NOMO-1 treated with DMSO at 0.1 percent for 48 hours (cell line): ENCODE results near the gene OR52B6.
"Not testable (repeated sequence)": the region's sequence is repeated elsewhere in the genome, so short reads cannot be mapped to it uniquely, and the experiment has no call there.

Experiments
- DNase-seq: peaks from one replicate; lab custom pipeline; 2025; ENCODE audit not compliant: unreplicated experiment; lab: John Stamatoyannopoulos, UW

OR52B6 gene

DNA sequence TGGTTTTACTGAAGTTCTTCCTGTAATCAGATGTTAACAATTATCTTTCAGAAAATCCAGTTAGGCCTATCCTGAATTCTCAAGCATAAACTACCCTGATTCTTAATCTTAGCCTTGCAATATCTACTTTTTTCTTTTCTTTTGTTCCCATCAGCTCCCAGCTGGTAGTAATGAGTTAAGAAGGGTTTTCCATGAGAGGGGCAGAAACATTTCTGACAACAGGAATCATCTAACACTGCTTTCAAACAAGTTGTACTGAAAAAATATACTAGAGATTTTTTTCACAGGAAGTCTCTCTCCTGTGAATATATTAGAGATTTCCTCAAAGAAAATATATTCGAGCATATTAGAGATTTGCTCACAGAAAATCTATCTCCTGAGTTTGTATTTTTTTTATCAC, 12.5 kb downstream of the OR52B6 start:
- no peak for DNase-seq

DNA sequence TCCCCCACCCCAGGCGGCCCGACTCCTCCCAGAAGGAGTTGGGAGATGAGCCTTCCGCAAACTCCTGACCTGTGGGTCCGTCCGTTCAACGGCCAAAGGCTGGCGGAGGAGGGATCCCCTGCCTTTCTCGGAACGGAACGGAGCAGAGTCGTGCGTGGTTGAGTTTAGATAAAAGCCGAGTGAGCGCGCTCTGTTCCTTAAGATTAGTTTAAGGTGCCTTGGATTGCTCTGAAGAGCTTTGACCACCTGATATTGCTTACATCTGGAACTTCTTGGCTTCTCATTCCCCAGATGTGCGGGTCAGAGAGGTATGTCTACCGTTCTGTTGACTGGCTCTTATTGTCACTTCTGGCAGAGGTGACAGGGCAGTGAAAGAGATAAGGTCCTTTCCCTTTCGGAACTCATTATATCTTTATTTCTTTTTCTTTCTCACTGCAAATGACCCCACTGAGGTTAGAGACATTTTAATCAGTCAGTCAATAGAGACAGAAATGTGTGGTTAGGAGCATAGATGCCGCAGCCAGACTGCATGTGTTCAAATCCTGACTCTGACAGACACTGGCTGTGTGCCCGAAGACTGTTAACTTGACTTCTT, 16.0 kb downstream of the OR52B6 start, which contains the start of gene TRIM6:
Gene TRIM6 (plus strand): TSS at position 31 of the 595 bp plus-strand sequence. CDS start 261 bp downstream, at position 292.
- DNase-seq, result peak; percentile 7

DNA sequence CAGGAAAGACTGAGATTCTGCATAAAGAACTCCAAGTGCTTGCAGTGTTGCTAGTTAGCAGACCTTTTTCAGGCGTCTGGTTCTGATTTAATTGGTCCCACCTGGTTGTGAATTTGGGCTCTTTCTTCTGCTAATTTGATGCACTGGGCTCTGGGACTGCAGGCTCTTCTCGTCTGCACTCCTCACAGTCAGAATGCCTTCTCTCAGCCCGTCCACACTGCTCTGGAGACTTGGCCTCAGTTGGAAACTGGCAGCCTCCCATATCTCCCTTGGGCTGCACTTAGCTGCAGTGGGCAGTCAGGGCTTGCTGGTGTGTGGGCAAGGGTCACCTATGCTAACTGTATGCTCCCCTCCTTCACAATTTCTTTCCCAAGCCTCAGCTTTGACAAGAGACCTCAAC, 17.3 kb downstream of the OR52B6 start:
- no peak for DNase-seq

DNA sequence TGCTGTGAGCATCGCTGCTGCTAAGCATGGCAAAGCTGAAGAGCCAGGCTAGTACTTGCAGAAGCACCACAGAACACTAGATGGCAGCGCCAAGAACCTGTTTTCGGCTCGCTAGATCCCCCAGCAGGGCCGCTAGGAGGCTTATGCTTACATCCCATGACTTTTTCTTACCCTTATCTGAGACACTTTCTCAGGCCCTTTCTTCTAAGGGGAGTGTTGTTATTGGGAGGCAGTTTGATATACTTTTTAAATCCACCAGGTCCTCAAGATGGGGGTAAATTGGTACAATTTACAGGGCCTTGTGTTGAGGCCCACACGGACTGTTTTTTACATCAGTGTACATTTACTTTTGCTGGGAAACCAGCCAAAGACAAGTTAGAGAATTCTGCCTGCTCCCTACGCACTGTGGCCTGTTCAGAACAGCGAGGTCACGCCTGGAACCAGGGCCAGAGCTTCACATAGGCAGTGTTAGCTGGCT, 19.7 kb downstream of the OR52B6 start:
- DNase-seq, result peak; percentile 60

DNA sequence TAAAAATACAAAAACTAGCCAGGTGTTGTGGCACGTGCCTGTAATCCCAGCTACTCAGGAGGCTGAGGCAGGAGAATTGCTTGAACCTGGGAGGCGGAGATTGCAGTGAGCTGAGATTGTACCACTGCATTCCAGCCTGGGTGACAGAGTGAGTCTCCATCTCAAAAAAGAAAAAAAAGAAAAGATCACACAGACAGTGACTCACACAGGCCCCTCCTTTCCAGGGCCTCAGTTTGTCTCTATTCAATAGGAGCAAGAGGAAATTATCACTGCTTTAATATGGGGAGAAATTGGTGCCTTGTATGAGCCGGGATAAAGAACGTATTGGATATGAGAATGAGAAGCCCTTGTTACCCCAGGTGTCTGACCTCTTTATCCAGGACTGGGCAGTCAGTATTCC, 22.1 kb downstream of the OR52B6 start:
- DNase-seq, result not testable (repeated sequence)

DNA sequence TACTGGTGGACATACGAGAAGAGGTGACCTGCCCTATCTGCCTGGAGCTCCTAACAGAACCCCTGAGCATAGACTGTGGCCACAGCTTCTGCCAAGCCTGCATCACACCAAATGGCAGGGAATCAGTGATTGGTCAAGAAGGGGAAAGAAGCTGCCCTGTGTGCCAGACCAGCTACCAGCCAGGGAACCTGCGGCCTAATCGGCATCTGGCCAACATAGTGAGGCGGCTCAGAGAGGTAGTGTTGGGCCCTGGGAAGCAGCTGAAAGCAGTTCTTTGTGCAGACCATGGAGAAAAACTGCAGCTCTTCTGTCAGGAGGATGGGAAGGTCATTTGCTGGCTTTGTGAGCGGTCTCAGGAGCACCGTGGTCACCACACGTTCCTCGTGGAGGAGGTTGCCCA, 22.6 kb downstream of the OR52B6 start:
- DNase-seq, result no peak

DNA sequence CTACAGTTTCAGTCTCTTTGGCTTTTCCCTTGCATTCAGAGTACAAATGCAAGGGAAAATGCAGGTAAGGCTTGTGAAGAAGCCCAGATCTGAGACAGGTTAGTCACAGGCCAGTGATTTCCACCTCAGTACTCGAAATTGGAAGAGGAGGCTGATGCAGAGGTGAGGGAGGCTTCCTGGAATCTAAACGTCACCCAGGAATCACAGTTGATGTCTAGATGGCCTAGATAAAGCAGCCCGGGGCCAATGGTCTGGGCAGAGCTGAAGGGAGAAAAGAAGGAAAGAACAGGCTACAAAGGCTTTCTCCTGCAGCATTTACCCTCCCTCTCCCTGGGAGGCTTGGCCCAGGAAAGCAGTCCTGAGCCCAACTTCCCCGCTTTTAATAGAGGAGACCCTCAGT, 24.2 kb downstream of the OR52B6 start:
- no peak for DNase-seq

DNA sequence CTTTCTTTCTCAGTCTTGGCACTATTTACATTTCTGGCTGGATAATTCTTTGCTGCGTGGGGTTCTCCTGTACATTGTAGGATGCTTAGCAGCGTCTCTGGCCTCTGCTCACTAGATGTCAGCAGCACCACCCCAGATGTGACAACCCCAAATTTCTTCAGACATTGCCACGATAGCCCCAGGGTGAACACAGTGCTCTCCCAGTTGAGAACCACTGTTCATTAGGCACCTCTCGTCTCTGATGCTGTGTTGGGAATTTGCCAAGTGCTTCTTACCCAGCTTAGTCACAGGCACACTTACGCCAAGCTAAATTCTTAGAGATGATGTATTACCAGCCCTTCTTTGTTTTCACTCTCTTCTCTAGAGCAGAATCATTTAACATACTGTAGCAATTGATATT, 25.2 kb downstream of the OR52B6 start:
- DNase-seq, result no peak

DNA sequence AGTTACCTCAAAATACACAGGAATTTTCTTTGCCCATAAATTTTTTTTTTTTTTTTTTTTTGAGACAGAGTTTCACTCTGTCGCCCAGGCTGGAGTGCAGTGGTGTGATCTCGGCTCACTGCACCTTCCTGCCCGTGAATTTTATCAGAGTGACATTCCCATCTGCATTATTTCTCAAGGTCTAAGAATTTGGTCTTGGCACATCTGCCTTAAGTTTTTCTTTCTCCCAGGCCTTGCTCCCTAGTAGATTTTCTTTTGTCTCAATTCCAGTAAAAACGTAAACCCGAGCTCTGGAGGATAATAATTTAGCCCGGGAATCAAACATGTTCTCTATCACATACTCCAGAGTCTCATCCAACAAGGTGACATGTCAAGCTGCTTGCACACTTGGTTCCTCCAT, 28.1 kb downstream of the OR52B6 start:
- no peak for DNase-seq

DNA sequence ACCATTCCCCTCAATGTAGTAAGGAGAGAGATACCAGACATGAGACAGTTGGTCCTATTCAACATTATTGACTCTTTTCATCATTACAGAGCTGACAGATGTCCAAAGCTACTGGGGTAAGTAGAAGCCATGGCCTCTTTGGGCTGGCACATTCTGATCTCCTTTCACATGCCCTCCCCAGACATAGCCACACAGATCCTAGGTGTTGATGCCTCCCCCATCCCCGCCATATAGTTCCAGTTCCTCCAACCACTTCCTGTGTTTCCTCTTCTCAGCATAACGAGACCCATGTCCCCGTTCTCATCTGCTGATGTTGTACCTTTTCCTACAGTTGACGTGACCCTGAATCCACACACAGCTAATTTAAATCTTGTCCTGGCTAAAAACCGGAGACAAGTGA, 29.8 kb downstream of the OR52B6 start:
- DNase-seq, result no peak

DNA sequence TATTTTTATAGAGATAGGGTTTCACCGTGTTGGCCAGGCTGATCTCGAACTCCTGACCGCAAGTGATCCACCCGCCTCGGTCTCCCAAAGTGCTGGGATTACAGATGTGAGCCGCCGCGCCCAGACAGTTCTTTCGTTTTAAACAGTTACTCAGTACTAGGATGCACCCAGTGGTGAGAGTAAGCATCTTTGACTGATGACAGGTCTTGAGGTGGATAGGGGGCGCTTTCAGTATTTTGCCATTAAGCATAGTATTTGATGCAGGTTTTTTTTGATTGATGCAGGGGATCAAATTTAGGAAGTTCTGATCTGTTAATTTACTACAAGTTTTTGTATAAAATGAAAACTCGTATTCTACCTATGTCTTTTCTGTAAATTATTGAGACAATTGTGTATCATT, 30.9 kb downstream of the OR52B6 start:
- no peak for DNase-seq

DNA sequence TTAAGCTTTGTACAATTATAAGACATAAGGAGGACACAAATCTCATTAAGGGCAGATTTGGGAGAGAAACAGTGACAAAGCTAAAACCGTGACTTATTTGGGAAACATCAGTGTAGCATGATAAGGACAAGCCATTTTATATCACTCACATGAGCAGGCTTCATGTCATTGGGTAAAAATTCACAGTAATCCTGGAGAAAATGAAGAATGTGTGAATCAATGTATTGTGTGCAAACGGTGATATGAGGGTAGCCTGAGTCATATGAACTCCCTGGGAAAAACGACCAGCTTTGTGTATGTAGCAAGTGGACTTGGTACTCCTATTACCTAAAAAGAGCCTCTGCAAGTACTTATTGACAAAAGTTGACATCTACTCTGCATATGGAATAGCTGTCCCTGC, 38.1 kb downstream of the OR52B6 start:
- no peak for DNase-seq

DNA sequence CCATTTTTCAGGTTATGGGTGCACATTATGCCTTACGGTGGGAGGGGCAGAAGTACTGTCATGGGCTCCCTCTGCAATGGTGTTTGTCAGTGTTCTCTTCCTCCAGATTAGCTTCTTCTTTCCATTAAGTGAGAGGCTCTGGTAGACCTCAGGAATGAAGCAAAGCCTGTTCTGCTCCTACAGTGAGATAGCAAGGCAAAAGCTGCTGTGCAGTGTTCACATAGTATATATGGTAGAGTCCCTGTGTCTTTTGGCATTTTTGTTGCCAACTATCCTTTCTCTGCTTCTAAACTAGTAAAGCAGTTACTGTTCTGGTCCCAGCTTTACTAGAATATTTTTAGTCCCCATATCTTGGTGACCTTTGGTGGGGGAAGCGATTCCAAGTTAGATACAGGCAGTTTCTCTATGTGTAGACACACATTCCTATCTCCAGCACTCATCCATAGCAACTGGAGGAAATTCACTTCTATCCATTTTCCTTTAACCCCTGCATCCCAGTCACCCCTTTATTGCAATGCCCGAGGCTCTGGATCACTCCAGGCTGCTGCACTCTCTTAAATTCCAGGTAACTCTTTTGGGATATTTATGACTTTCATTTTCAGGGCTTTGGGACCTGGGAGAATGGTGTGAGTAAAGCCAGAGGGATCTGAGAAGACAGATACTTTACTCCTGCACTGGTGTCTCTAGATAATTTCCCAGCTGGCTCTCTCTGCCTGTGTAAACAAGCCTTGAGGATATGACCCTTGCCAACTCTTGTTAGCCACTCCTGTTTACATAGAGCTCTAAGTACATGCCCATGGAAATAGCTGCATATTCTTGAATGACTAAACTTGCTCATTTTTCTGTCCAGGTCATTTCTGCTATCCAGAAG, 40.2 kb downstream of the OR52B6 start:
- DNase-seq, result no peak

DNA sequence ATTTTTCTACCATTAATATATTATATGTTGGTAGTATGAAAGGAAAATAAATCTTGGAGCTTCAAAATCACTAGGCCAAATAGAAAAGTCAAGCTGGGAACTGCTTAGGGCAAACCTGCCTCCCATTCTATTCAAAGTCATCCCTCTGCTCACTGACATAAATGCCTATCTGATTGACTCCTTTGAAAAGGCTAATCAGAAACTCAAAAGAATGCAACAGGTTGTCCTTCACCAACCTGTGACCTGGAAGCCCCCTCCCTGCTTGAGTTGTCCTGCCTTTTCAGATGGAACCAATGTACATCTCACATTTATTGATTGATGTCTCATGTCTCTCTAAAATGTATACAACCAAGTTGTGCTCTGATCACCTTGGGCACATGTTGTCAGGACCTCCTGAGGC, 40.9 kb downstream of the OR52B6 start:
- DNase-seq, result no peak

DNA sequence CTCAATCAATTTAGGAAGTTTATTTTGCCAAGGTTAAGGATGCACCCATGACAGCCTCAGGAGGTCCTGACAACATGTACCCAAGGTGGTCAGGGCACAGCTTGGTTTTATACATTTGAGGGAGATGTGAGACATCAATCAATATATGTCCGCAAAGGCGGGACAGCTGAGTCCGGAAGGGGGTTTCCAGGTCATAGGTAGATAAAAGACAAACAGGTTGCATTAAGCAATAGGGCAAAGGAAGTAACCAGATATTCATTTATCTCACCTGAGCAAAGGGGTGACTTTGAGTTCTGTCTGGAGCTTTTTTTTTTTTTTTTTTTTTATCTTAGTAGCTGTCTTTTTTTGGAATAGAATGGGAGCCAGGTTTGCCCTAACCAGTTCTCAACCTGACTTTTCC, 42.1 kb downstream of the OR52B6 start:
- no peak for DNase-seq

DNA sequence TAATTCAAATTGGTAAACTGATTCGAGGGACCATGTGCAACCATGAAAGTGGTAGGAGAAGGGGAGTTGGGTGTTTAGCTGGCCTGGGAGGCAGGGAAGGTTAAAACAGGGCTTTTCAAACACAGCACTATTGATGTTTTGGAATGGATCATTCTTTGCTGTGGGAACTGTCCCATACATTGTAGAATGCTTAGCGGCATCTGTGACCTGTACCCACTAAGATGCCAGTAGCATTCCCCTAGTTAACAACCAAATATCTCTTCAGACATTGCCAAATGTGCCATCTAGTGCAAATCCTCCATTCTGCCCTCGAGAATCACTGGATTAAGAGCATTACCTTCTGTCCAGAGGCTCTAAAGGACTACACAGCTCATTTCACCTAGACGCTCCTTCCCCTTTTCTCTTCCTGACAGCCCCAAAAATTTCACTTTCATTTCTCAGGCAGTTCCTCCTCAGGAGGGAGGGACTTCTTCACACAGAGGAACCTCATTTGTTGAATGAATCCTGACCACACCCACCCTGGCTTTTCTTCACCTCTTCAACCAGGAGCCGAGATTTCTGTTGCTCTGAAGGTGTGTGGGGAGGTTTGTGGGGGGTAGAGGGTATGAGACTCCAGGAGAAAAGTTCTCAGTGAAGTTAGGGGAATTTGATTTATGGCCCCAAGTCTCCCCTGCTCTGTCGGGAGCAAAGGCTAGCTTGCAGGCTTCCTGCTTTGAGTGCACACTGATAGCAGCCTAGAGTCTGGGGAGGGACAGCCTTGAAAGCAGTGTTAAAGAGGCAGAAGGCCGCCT, 44.0 kb downstream of the OR52B6 start, which contains the start of gene TRIM34:
Gene TRIM34 (plus strand): TSS at position 513 of the 791 bp plus-strand sequence. CDS start 7,331 bp downstream, outside the sequence.
- DNase-seq, result peak; percentile 96

DNA sequence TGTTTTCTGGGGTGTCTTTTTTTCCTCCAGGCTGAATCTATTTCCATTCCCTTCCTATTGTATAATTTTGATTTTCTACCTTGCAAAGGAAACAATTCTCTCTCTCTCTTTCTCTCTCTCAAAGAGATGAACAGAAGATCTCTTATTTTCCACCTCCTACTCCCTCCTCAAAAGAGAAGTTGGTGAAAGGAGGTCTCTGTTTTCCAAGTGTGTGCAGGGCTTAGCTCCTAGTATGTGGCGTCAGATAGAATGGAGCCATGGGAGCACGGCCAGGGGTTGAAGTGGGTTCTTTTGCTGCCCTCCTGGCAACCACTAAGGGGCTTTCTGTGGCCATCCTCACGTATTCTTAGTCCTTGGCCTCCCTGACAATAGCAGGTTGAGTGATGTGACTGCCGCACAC, 44.6 kb downstream of the OR52B6 start:
- DNase-seq, result no peak

DNA sequence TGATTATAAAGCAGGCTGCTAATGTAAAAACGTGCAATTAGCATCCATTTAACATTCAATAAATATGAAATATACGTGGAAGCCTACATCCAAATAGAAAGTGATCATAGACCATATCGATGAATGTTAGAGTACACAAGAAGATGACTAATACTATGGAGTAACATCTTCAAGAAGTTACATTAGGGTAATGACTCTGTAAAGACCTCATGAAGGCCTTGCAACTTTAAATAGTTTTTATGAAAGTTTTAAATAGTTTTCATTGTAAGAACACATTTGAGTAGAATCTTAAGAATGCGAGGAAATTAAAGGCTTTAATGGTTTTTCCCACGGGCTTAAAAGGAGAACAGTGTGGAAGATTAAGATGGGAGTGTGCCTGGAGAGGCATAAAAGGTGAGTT, 45.5 kb downstream of the OR52B6 start:
- DNase-seq, result peak; percentile 25

DNA sequence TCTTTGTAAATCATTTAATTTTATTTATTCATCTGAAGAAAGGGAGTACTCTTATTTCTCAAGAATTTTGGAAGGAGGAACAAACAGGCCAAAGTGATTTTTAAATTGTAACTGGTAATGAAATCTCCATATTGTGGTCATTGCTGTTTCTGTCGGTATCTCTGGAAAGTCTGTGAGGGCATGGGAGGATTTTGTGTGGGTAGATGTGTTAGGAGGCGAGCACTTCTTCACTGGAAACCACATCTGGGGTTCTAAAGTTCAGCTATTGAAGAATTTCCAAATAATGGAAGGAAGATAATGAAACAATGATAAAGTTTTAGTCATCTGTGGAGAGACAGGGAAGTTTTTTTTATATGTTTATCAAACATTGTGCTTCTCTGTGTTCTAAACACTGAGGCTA, 50.7 kb downstream of the OR52B6 start:
- no peak for DNase-seq
